Measurements from ENCODE around the gene BATF.

- no peak for TF ChIP-seq GATA3 (IDR thresholded peaks at IDR 0.05; ENCODE audit: low read depth, low read length)
- TF ChIP-seq GATA2 (IDR thresholded peaks at IDR 0.05; ENCODE audit: low read depth, low read length), result no peak
Measured at GRCh38 chr14:75496755-75497154, 25.5 kb upstream of the BATF start.
